DND-41 (cell line): ENCODE results near the gene ADK.

Experiments used
- ATAC-seq: fragments of 200-7000 bp; cut with Tn5 transposase; 3 replicates; pipeline ENCODE4 v1.9.1; 2021; ENCODE audit warnings: low read depth; ENCODE audit not compliant: insufficient read depth
- DNase-seq: peaks from one replicate; pipeline ENCODE4 v3.0.0-alpha.2; 2020
- H2AFZ ChIP-seq: 2 replicates; pipeline ENCODE4 v1.6.0; 2012; ENCODE audit warnings: low read depth, low read length
- H3K27ac ChIP-seq: 2 replicates; pipeline ENCODE4 v1.5.1; 2012; ENCODE audit warnings: low read length, inconsistent platforms
- H3K27me3 ChIP-seq: fragments of 200-600 bp; sonication (generic); 2 replicates; pipeline ENCODE4 v1.6.0; 2012; ENCODE audit warnings: low read length, mild to moderate bottlenecking, inconsistent platforms; ENCODE audit not compliant: insufficient read depth, poor library complexity
- H3K36me3 ChIP-seq: 2 replicates; pipeline ENCODE4 v1.5.1; 2012; ENCODE audit warnings: low read length, inconsistent platforms; ENCODE audit not compliant: insufficient read depth
- H3K4me1 ChIP-seq: 2 replicates; pipeline ENCODE4 v1.5.1; 2012; ENCODE audit warnings: mild to moderate bottlenecking, low read length; ENCODE audit not compliant: insufficient read depth
- H3K4me2 ChIP-seq: 2 replicates; pipeline ENCODE4 v1.6.0; 2012; ENCODE audit warnings: mild to moderate bottlenecking, moderate library complexity, low read length, inconsistent platforms; ENCODE audit not compliant: insufficient read depth
- H3K4me3 ChIP-seq, 2 experiments: fragments of 200-600 bp in 1 of 2; shearing (Covaris generic) in 1 of 2; 2 replicates each; pipeline ENCODE4 v1.5.1; 2012 to 2016; ENCODE audit warnings: inconsistent platforms in 2 of 2, low read length in 2 of 2, mild to moderate bottlenecking in 2 of 2, low read depth in 1 of 2, moderate library complexity in 1 of 2
- H3K79me2 ChIP-seq: 2 replicates; pipeline ENCODE4 v1.6.0; 2012; ENCODE audit warnings: low read length, inconsistent platforms; ENCODE audit not compliant: insufficient read depth
- H3K9ac ChIP-seq: 2 replicates; pipeline ENCODE4 v1.6.0; 2012; ENCODE audit warnings: low read depth, mild to moderate bottlenecking, inconsistent platforms, low read length, moderate library complexity
- H3K9me3 ChIP-seq: 2 replicates; pipeline ENCODE4 v1.5.1; 2012; ENCODE audit warnings: low read length, moderate library complexity, mild to moderate bottlenecking, inconsistent platforms; ENCODE audit not compliant: insufficient read depth, severe bottlenecking
- H4K20me1 ChIP-seq: 2 replicates; pipeline ENCODE4 v1.6.0; 2012; ENCODE audit warnings: low read length; ENCODE audit not compliant: insufficient read depth
- CTCF ChIP-seq: IDR thresholded peaks from 2 replicates; pipeline ENCODE4 v1.5.1; 2012; ENCODE audit warnings: borderline replicate concordance, low read length, moderate library complexity, mild to moderate bottlenecking; ENCODE audit not compliant: poor library complexity, severe bottlenecking; ENCODE audit errors: extremely low read depth
- EZH2 ChIP-seq: IDR thresholded peaks from 3 replicates; pipeline ENCODE4 v1.6.1; 2012; ENCODE audit warnings: borderline replicate concordance, low read depth, mild to moderate bottlenecking, moderate library complexity, low read length, inconsistent platforms; ENCODE audit not compliant: severe bottlenecking

The ADK gene

DNA sequence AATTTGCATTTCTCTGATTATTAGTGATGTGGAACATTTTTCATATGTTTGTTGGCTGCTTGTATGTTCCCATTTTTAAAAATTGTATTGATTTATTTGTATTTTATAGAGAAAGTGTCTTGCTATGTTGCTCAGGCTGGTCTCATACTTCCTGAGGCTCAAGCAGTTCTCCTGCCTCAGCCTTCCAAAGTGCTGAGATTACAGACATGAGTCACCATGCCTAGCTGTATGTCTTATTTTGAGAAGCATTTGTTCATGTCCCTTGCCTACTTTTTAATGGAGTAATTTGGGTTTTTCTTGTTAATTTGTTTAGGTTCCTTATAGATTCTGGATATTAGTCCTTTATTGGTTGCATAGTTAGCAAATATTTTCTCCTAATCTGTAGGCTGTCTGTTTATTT, 461.2 kb downstream of the ADK start:
- Histone ChIP-seq H2AFZ (no peak overlapping the region), H3K4me3 (no peak overlapping the region), H3K9me3 (no peaks in the 10 kb centered on the region), H3K4me1 (no peaks in the 10 kb centered on the region), H3K9ac (no peak overlapping the region), H3K79me2 (no peaks in the 10 kb centered on the region), H3K36me3 (no peaks in the 10 kb centered on the region), H3K27ac (no peak overlapping the region), H3K4me2 (no peak overlapping the region), H4K20me1 (no peaks in the 10 kb centered on the region), H3K27me3 (no peaks in the 10 kb centered on the region)
- DNase-seq (no peak), ATAC-seq (no peak)
- TF ChIP-seq CTCF (no peak), EZH2 (no peak)

DNA sequence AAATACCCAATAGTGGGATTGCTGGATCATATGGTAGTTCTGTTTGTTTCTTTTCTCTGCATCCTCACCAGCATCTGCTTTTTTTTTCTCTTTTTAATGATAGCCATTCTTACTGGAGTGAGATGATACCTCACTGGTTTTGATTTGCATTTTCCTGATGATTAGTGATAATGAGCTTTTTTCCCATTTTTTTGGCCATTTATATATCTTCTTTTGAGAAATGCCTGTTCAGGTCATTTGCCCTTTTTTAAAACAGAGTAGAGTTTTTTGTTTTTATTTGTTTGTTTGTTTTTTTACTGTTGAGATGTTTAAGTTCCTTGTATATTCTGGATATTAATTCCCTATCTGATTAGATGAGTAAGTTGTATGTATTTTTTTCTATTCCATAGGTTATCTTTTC, 469.6 kb downstream of the ADK start:
- no peak for DNase-seq
- Histone ChIP-seq H3K4me2 (no peak overlapping the region), H3K27ac (no peak overlapping the region), H2AFZ (no peak overlapping the region), H3K9ac (no peak overlapping the region), H3K36me3 (0 out of 2 replicates have a peak, but pooled peaks cover 4% of the 10 kb centered on the region), H3K9me3 (peaks cover 11% of the 10 kb centered on the region), H3K79me2 (no peaks in the 10 kb centered on the region), H3K4me1 (no peaks in the 10 kb centered on the region), H3K27me3 (no peaks in the 10 kb centered on the region), H4K20me1 (no peaks in the 10 kb centered on the region), H3K4me3 (no peak overlapping the region)
- no peak for ATAC-seq
- TF ChIP-seq CTCF (no peak), EZH2 (no peak)

GRCh38 chr10:74623786-74624185, 472.8 kb downstream of the ADK start:
- TF ChIP-seq EZH2: no peak
- no peaks in the 10 kb centered on the region for H3K36me3 ChIP-seq
- H3K9ac ChIP-seq: no peak overlapping the region
- H2AFZ ChIP-seq: no peak overlapping the region
- H3K27me3 ChIP-seq: no peaks in the 10 kb centered on the region
- DNase-seq: no peak
- H3K4me3 ChIP-seq: no peak overlapping the region
- H3K9me3 ChIP-seq: peaks cover 8% of the 10 kb centered on the region
- no peaks in the 10 kb centered on the region for H4K20me1 ChIP-seq
- H3K27ac ChIP-seq: no peak overlapping the region
- H3K79me2 ChIP-seq: no peaks in the 10 kb centered on the region
- no peak for ATAC-seq
- no peaks in the 10 kb centered on the region for H3K4me1 ChIP-seq
- H3K4me2 ChIP-seq: no peak overlapping the region

- H3K9ac ChIP-seq: no peak overlapping the region
- no peak overlapping the region for H3K4me3 ChIP-seq
- ATAC-seq (no peak), DNase-seq (no peak)
- H3K27ac ChIP-seq: no peak overlapping the region
- no peaks in the 10 kb centered on the region for H3K79me2 ChIP-seq
- peaks cover 8% of the 10 kb centered on the region for H3K9me3 ChIP-seq
- no peaks in the 10 kb centered on the region for H4K20me1 ChIP-seq
- no peak for TF ChIP-seq EZH2
- TF ChIP-seq CTCF: no peak
- no peaks in the 10 kb centered on the region for H3K4me1 ChIP-seq
- no peaks in the 10 kb centered on the region for H3K27me3 ChIP-seq
- H3K4me2 ChIP-seq: no peak overlapping the region
- no peak overlapping the region for H2AFZ ChIP-seq
- H3K36me3 ChIP-seq: no peaks in the 10 kb centered on the region
These were observed 473.5 kb downstream of the ADK start for GRCh38 chr10:74624501-74624900.
